BJ (cell line): ENCODE measurements around the gene SGCB. TPM values are rescaled to one million over a fixed set of nuclear protein-coding genes. Genes with fewer than 3 reads are reported as not detected.

ENCODE experiments used
- CTCF ChIA-PET: fragments of 350-600 bp; formaldehyde crosslinking; extraction: SDS; loops from one replicate; lab custom pipeline; 2021; ENCODE audit warnings: antibody characterized with exemption, inconsistent platforms; lab: Yijun Ruan, JAX
- POLR2A ChIA-PET: fragments of 300-600 bp; sonication (Branson Sonifier 250); formaldehyde crosslinking; extraction: SDS; loops from one replicate; lab custom pipeline; 2021; ENCODE audit warnings: antibody characterized with exemption; lab: Charles Lee
- DNase-seq: peaks from one replicate; pipeline ENCODE4 v3.0.0-alpha.2; 2011; ENCODE audit warnings: low read depth
- H3K27me3 ChIP-seq: 2 replicates; pipeline ENCODE4 v1.6.0; 2011; ENCODE audit warnings: low read length; ENCODE audit not compliant: control insufficient read depth, insufficient read depth
- H3K36me3 ChIP-seq: 2 replicates; pipeline ENCODE4 v1.5.1; 2011; ENCODE audit warnings: low read length; ENCODE audit not compliant: control insufficient read depth, insufficient read depth
- H3K4me3 ChIP-seq: 2 replicates; pipeline ENCODE4 v1.5.1; 2011; ENCODE audit warnings: low read depth, mild to moderate bottlenecking, control low read depth, low read length
- CTCF ChIP-seq: IDR thresholded peaks from 2 replicates; pipeline ENCODE4 v1.5.1; 2011; ENCODE audit warnings: low read depth, mild to moderate bottlenecking, control low read depth, inconsistent platforms, low read length, moderate library complexity; ENCODE audit not compliant: insufficient read depth
- polyA plus RNA-seq: library from polyadenylated mRNA; depleted of rRNA; stranded (reverse); fragments of >200 nt; gene quantifications from 2 replicates; pipeline ENCODE4 v1.2.3, GENCODE V29; 2011

The SGCB gene
- polyA plus RNA-seq, 1 experiment, result 23.3 TPM

DNA sequence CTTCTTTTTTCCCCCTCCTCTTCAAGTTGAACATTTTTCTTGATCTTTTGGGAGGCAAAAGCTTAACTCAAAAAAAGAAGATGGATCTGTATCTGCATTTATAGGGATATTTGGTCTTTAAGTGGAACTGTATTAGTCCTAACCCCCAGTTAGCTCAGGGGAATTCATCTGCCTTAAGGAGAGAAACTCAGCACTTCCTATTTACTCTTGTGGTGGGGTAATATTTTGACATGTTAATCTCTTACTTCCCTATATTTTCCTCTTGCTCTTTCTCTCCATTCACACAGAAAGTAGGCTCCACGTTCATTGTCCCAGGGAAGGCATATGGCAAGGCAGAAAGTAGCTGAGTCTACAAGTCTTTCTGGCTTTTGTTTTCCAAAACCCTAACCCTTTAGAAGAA is 23.2 kb downstream of the SGCB start:
- H3K4me3 ChIP-seq, result no peak overlapping the region
- TF ChIP-seq CTCF, result no peak
- H3K27me3 ChIP-seq, result no peaks in the 10 kb centered on the region
- ChIA-PET POLR2A (no interaction called here), CTCF (interaction anchor here (0.9 kb wide), 1 partner anchor 12 kb away, joined by 4 read pairs; no protein-coding TSS in a partner anchor)
- DNase-seq, result no peak
- no peaks in the 10 kb centered on the region for H3K36me3 ChIP-seq

GRCh38 chr4:52012651-52013050 is 25.4 kb downstream of the SGCB start:
- ChIA-PET CTCF (no interaction called here), POLR2A (no interaction called here)
- no peaks in the 10 kb centered on the region for H3K27me3 ChIP-seq
- no peaks in the 10 kb centered on the region for H3K36me3 ChIP-seq
- no peak for DNase-seq
- no peak overlapping the region for H3K4me3 ChIP-seq
- TF ChIP-seq CTCF, result no peak

DNA sequence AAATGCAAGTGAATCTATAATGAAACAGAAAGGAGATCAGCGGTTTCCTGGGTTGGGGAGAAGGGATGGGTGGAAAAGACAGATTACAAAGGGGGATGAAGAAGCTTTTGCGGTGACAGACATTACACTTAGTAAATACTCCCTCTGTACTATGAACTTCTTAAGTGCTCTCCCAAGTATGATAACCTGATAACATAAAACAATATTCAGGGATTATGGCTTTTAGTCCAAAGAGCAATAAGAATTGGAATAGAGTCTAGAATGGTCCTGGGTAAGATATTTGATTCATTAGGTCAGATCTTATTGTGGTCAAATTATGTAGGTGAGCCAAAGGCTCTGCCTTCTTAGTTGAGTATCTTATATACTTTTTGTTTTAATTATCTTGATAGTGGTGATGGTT is 27.1 kb downstream of the SGCB start:
- ChIA-PET POLR2A (no interaction called here), CTCF (no interaction called here)
- no peaks in the 10 kb centered on the region for H3K36me3 ChIP-seq
- H3K27me3 ChIP-seq, result no peaks in the 10 kb centered on the region
- DNase-seq, result no peak
- no peak for TF ChIP-seq CTCF
- H3K4me3 ChIP-seq, result no peak overlapping the region

- H3K27me3 ChIP-seq, result no peaks in the 10 kb centered on the region
- no peak for DNase-seq
- no peak for TF ChIP-seq CTCF
- POLR2A ChIA-PET, result no interaction called here
- H3K4me3 ChIP-seq, result no peak overlapping the region
- H3K36me3 ChIP-seq, result no peaks in the 10 kb centered on the region
- CTCF ChIA-PET, result no interaction called here
These were observed 31.2 kb downstream of the SGCB start for GRCh38 chr4:52006887-52007286.

DNA sequence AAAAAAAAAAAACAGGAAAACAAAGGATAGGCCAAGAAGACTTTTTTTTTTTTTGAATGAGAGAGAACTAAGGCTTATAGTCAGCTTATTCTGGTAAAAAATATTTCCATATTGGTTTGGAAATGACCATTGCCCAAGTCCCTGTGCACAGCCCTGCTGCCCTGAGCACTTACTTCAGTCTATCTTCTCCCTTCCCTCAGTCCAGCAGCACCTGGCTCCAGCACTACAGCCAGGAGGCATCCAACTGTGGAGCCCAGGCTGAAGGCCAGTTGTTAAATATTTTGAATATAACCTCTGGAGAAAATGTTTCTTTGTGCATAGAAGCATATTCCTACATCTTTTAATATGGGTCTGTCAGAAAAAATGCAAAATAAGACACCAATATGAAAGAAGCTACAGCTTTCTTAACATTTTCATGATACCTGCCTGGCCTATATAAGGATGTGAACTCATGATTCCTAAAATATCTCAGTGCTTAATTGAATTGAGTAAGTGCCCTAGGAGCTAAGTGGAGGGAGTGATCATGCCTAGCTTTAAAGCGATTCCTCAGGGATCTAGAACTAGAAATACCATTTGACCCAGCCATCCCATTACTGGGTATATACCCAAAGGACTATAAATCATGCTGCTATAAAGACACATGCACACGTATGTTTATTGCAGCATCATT is 32.4 kb downstream of the SGCB start:
- Histone ChIP-seq H3K27me3 (no peaks in the 10 kb centered on the region), H3K4me3 (no peak overlapping the region), H3K36me3 (no peaks in the 10 kb centered on the region)
- TF ChIP-seq CTCF, result no peak
- ChIA-PET CTCF (interaction anchor here (0.6 kb wide), 1 partner anchor 101 kb away, joined by 3 read pairs; no protein-coding TSS in a partner anchor), POLR2A (no interaction called here)
- DNase-seq, result no peak
